ENCODE data around the gene SLC26A6. TPM values are rescaled to one million over a fixed set of nuclear protein-coding genes. Genes with fewer than 3 reads are reported as not detected.

SLC26A6 gene
- total and polyA plus RNA-seq, 4 experiments from 2014 or later, result 3.0 to 32.4 (median 17.6) TPM

- Histone ChIP-seq H3K36me3 (ENCODE audit: insufficient read depth, low read length) (peaks cover 4% of the 10 kb centered on the region), H3K4me3 (ENCODE audit: low read length in 2 of 2) (no peak overlapping the region), H3K27me3 (ENCODE audit: insufficient read depth, low read length) (no peaks in the 10 kb centered on the region), H3K9me3 (ENCODE audit: control insufficient read depth in 1 of 2, low read length in 2 of 2) (no peaks in the 10 kb centered on the region), H3K4me1 (ENCODE audit: insufficient read depth, low read length) (no peaks in the 10 kb centered on the region), H3K27ac (ENCODE audit: low read depth, low read length) (no peak overlapping the region)
- Mint-ChIP-seq H3K9me3 (no peaks in the 10 kb centered on the region), H3K27me3 (no peaks in the 10 kb centered on the region), H3K4me1 (peaks cover 0 to 1% (median 0%) of the 10 kb centered on the region in 4 donors), H3K36me3 (peaks cover 4 to 9% of the 10 kb centered on the region in 2 donors), H3K4me3 (no peak overlapping the region), H3K27ac (peak overlapping the region in 1 of 7 donors; percentile 61)
- CTCF ChIA-PET (ENCODE audit: partially characterized antibody), result no interaction called here
- POLR2A ChIA-PET (ENCODE audit: partially characterized antibody), result no interaction called here
- intact Hi-C loops (cut with micrococcal nuclease), result no loop called here
- no peak for DNase-seq
Observed at GRCh38 chr3:48672522-48672921, 37.3 kb upstream of the SLC26A6 start.

- no peak for DNase-seq
- H3K36me3 Mint-ChIP-seq, result no peaks in the 10 kb centered on the region
- Histone ChIP-seq H3K27ac (ENCODE audit: low read depth, low read length) (no peak overlapping the region), H3K4me1 (ENCODE audit: insufficient read depth, low read length) (peaks cover 27% of the 10 kb centered on the region), H3K9me3 (ENCODE audit: control insufficient read depth in 1 of 2, low read length in 2 of 2) (no peaks in the 10 kb centered on the region), H3K27me3 (ENCODE audit: insufficient read depth, low read length) (peaks cover 6% of the 10 kb centered on the region), H3K36me3 (ENCODE audit: insufficient read depth, low read length) (no peaks in the 10 kb centered on the region), H3K4me3 (ENCODE audit: low read length in 2 of 2) (no peak overlapping the region)
- H3K4me3 Mint-ChIP-seq, result peak overlapping the region in 2 of 8 donors; percentile 25 to 27
- ChIA-PET CTCF (ENCODE audit: partially characterized antibody) (interaction anchor here (0.9 to 1.1 kb wide), 4 partner anchors 9 to 265 kb away, joined by 3 to 4 read pairs (median 3); no protein-coding TSS in a partner anchor), POLR2A (ENCODE audit: partially characterized antibody) (no interaction called here)
- H3K9me3 Mint-ChIP-seq, result peaks cover 0 to 6% (median 0%) of the 10 kb centered on the region in 8 donors
- peak overlapping the region in 1 of 7 donors; percentile 87 for H3K27ac Mint-ChIP-seq
- peaks cover 1 to 7% of the 10 kb centered on the region in 2 donors for H3K27me3 Mint-ChIP-seq
- intact Hi-C loops (cut with micrococcal nuclease), result no loop called here
- peaks cover 9 to 31% (median 19%) of the 10 kb centered on the region in 4 donors for H3K4me1 Mint-ChIP-seq
Observed at GRCh38 chr3:48664929-48665328, 29.7 kb upstream of the SLC26A6 start.

- H3K4me1 ChIP-seq (ENCODE audit: insufficient read depth, low read length), result peaks cover 27% of the 10 kb centered on the region
- Mint-ChIP-seq H3K36me3 (no peaks in the 10 kb centered on the region), H3K27ac (peak overlapping the region in 4 of 7 donors; percentile 43 to 87 (median 83)), H3K9me3 (peaks cover 0 to 6% (median 0%) of the 10 kb centered on the region in 8 donors), H3K4me1 (peaks cover 9 to 31% (median 18%) of the 10 kb centered on the region in 4 donors), H3K27me3 (peaks cover 1 to 10% of the 10 kb centered on the region in 2 donors), H3K4me3 (peak overlapping the region in 7 of 8 donors; percentile 62 to 93 (median 84))
- H3K4me3 ChIP-seq (ENCODE audit: low read length in 2 of 2), result no peak overlapping the region
- no peaks in the 10 kb centered on the region for H3K9me3 ChIP-seq (ENCODE audit: control insufficient read depth in 1 of 2, low read length in 2 of 2)
- no peaks in the 10 kb centered on the region for H3K36me3 ChIP-seq (ENCODE audit: insufficient read depth, low read length)
- no peak overlapping the region for H3K27ac ChIP-seq (ENCODE audit: low read depth, low read length)
- intact Hi-C loops (cut with micrococcal nuclease), result no loop called here
- peaks cover 6% of the 10 kb centered on the region for H3K27me3 ChIP-seq (ENCODE audit: insufficient read depth, low read length)
- no peak for DNase-seq
- POLR2A ChIA-PET (ENCODE audit: partially characterized antibody), result interaction anchor here (0.6 to 3.4 kb wide), 4 partner anchors 23 to 234 kb away, joined by 3 to 12 read pairs (median 5); partner anchors contain the start of genes IP6K2, SLC25A20 and SLC26A6
- CTCF ChIA-PET (ENCODE audit: partially characterized antibody), result interaction anchor here (0.8 to 1.1 kb wide), 5 partner anchors 10 to 115 kb away, joined by 3 to 7 read pairs (median 3); no protein-coding TSS in a partner anchor
Observed at GRCh38 chr3:48664313-48664644, 29.0 kb upstream of the SLC26A6 start.

- H3K27ac Mint-ChIP-seq, result peak overlapping the region; percentile 53 to 87 (median 68)
- H3K9me3 Mint-ChIP-seq, result peaks cover 0 to 6% (median 0%) of the 10 kb centered on the region in 8 donors
- H3K4me3 ChIP-seq (ENCODE audit: low read length in 2 of 2), result peak overlapping the region; percentile 75 to 76
- no peaks in the 10 kb centered on the region for H3K36me3 Mint-ChIP-seq
- CTCF ChIA-PET (ENCODE audit: partially characterized antibody), result interaction anchor here (0.8 to 1.1 kb wide), 6 partner anchors 11 to 114 kb away, joined by 3 to 7 read pairs (median 3); no protein-coding TSS in a partner anchor
- no peaks in the 10 kb centered on the region for H3K36me3 ChIP-seq (ENCODE audit: insufficient read depth, low read length)
- peak overlapping the region; percentile 76 to 93 (median 84) for H3K4me3 Mint-ChIP-seq
- H3K27me3 ChIP-seq (ENCODE audit: insufficient read depth, low read length), result peaks cover 6% of the 10 kb centered on the region
- intact Hi-C loops (cut with micrococcal nuclease), result no loop called here
- peaks cover 9 to 31% (median 18%) of the 10 kb centered on the region in 4 donors for H3K4me1 Mint-ChIP-seq
- peak; percentile 78 to 92 (median 80) for DNase-seq
- peaks cover 1 to 10% of the 10 kb centered on the region in 2 donors for H3K27me3 Mint-ChIP-seq
- peak overlapping the region; percentile 33 for H3K27ac ChIP-seq (ENCODE audit: low read depth, low read length)
- peaks cover 27% of the 10 kb centered on the region for H3K4me1 ChIP-seq (ENCODE audit: insufficient read depth, low read length)
- no peaks in the 10 kb centered on the region for H3K9me3 ChIP-seq (ENCODE audit: control insufficient read depth in 1 of 2, low read length in 2 of 2)
- POLR2A ChIA-PET (ENCODE audit: partially characterized antibody), result interaction anchor here (0.6 to 3.4 kb wide), 5 partner anchors 23 to 430 kb away, joined by 3 to 12 read pairs (median 4); partner anchors contain the start of genes IP6K2, QRICH1, SLC25A20 and SLC26A6
Observed at GRCh38 chr3:48663489-48664312, 28.4 kb upstream of the SLC26A6 start.

- H3K4me3 Mint-ChIP-seq, result peak within 1 kb of the TSS; percentile 76 to 93 (median 84)
- DNase-seq, result peak; percentile 48 to 78 (median 56)
- CTCF ChIA-PET (ENCODE audit: partially characterized antibody), result interaction anchor here (1.1 kb wide), 1 partner anchor 21 kb away, joined by 3 read pairs; no protein-coding TSS in a partner anchor
- H3K9me3 Mint-ChIP-seq, result peaks cover 0 to 6% (median 0%) of the 10 kb centered on the region in 8 donors
- no peaks in the 10 kb centered on the region for H3K9me3 ChIP-seq (ENCODE audit: control insufficient read depth in 1 of 2, low read length in 2 of 2)
- peaks cover 9 to 32% (median 18%) of the 10 kb centered on the region in 4 donors for H3K4me1 Mint-ChIP-seq
- peak within 1 kb of the TSS; percentile 53 to 87 (median 80) for H3K27ac Mint-ChIP-seq
- no peaks in the 10 kb centered on the region for H3K36me3 ChIP-seq (ENCODE audit: insufficient read depth, low read length)
- peaks cover 1 to 10% of the 10 kb centered on the region in 2 donors for H3K27me3 Mint-ChIP-seq
- peaks cover 27% of the 10 kb centered on the region for H3K4me1 ChIP-seq (ENCODE audit: insufficient read depth, low read length)
- H3K36me3 Mint-ChIP-seq, result no peaks in the 10 kb centered on the region
- peak within 1 kb of the TSS; percentile 33 for H3K27ac ChIP-seq (ENCODE audit: low read depth, low read length)
- peaks cover 6% of the 10 kb centered on the region for H3K27me3 ChIP-seq (ENCODE audit: insufficient read depth, low read length)
- intact Hi-C loops (cut with micrococcal nuclease), result no loop called here
- POLR2A ChIA-PET (ENCODE audit: partially characterized antibody), result interaction anchor here (1.2 to 3.4 kb wide), 4 partner anchors 27 to 431 kb away, joined by 3 to 12 read pairs (median 6); partner anchors contain the start of genes IP6K2, QRICH1, SLC25A20 and SLC26A6
- peak within 1 kb of the TSS; percentile 75 to 76 for H3K4me3 ChIP-seq (ENCODE audit: low read length in 2 of 2)
Observed at GRCh38 chr3:48662753-48663488, 27.7 kb upstream of the SLC26A6 start, which contains the start of gene CELSR3. CELSR3 (minus strand) TSS chr3:48662886; CDS start chr3:48662634, 252 bp downstream.

GRCh38 chr3:48662145-48662752 is 27.0 kb upstream of the SLC26A6 start:
- Histone ChIP-seq H3K27ac (ENCODE audit: low read depth, low read length) (no peak overlapping the region), H3K9me3 (ENCODE audit: control insufficient read depth in 1 of 2, low read length in 2 of 2) (no peaks in the 10 kb centered on the region), H3K4me1 (ENCODE audit: insufficient read depth, low read length) (peaks cover 29% of the 10 kb centered on the region), H3K4me3 (ENCODE audit: low read length in 2 of 2) (no peak overlapping the region), H3K36me3 (ENCODE audit: insufficient read depth, low read length) (no peaks in the 10 kb centered on the region), H3K27me3 (ENCODE audit: insufficient read depth, low read length) (peaks cover 6% of the 10 kb centered on the region)
- ChIA-PET POLR2A (ENCODE audit: partially characterized antibody) (interaction anchor here (1.0 to 3.4 kb wide), 8 partner anchors 12 to 432 kb away, joined by 3 to 12 read pairs (median 4); partner anchors contain the start of genes IP6K2, NCKIPSD, NME6 and QRICH1), CTCF (ENCODE audit: partially characterized antibody) (no interaction called here)
- no peak for DNase-seq
- Mint-ChIP-seq H3K4me1 (peaks cover 9 to 39% (median 18%) of the 10 kb centered on the region in 4 donors), H3K27me3 (peaks cover 1 to 10% of the 10 kb centered on the region in 2 donors), H3K36me3 (no peaks in the 10 kb centered on the region), H3K4me3 (peak overlapping the region in 5 of 8 donors; percentile 27 to 70 (median 60)), H3K9me3 (peaks cover 0 to 10% (median 0%) of the 10 kb centered on the region in 8 donors), H3K27ac (peak overlapping the region in 2 of 7 donors; percentile 75 to 87)
- intact Hi-C loops (cut with micrococcal nuclease), result no loop called here

Data from CD4-positive, alpha-beta memory T cell (primary cell).